ENCODE data around the gene MICAL1. TPM values are rescaled to one million over a fixed set of nuclear protein-coding genes. Genes with fewer than 3 reads are reported as not detected.

The MICAL1 gene
- total RNA-seq, 4 donors from 2014 or later: 22.0 to 45.9 (median 28.8) TPM

DNA sequence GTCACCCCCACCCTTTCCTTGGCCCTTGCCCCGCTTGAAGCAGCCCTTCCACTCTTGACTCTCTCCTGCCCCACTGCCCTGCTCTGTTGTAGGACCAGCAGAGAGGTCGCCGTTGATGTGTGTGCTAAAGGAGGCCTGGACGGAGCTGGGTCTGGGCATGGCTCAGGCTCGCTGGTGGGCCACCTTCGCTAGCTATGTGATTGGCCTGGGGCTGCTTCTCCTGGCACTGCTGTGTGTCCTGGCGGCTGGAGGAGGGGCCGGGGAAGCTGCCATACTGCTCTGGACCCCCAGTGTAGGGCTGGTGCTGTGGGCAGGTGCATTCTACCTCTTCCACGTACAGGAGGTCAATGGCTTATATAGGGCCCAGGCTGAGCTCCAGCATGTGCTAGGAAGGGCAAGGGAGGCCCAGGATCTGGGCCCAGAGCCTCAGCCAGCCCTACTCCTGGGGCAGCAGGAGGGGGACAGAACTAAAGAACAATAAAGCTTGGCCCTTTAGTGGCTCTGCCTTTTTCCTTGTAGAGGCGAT, 12.1 kb downstream of the MICAL1 start:
- 96% methylated on average over 3 of the region's 10 CpGs for WGBS
- H3K4me1 ChIP-seq: peaks cover 30% of the 10 kb centered on the region
- no peak overlapping the region for H3K4me3 ChIP-seq
- no peaks in the 10 kb centered on the region for H3K9me3 ChIP-seq
- H3K27me3 ChIP-seq: no peaks in the 10 kb centered on the region
- H3K36me3 ChIP-seq: peaks cover 51% of the 10 kb centered on the region
- H3K27ac ChIP-seq: no peak overlapping the region
- TF ChIP-seq EP300 (IDR thresholded peaks at IDR 0.05): no peak
- TF ChIP-seq POLR2AphosphoS5 (IDR thresholded peaks at IDR 0.05): no peak
- TF ChIP-seq POLR2A (IDR thresholded peaks at IDR 0.05): no peak
- TF ChIP-seq, protein P1, sequence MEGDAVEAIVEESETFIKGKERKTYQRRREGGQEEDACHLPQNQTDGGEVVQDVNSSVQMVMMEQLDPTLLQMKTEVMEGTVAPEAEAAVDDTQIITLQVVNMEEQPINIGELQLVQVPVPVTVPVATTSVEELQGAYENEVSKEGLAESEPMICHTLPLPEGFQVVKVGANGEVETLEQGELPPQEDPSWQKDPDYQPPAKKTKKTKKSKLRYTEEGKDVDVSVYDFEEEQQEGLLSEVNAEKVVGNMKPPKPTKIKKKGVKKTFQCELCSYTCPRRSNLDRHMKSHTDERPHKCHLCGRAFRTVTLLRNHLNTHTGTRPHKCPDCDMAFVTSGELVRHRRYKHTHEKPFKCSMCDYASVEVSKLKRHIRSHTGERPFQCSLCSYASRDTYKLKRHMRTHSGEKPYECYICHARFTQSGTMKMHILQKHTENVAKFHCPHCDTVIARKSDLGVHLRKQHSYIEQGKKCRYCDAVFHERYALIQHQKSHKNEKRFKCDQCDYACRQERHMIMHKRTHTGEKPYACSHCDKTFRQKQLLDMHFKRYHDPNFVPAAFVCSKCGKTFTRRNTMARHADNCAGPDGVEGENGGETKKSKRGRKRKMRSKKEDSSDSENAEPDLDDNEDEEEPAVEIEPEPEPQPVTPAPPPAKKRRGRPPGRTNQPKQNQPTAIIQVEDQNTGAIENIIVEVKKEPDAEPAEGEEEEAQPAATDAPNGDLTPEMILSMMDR (IDR thresholded peaks at IDR 0.05): no peak
- DNase-seq (ENCODE audit: low spot score in 2 of 2): no peak

DNA sequence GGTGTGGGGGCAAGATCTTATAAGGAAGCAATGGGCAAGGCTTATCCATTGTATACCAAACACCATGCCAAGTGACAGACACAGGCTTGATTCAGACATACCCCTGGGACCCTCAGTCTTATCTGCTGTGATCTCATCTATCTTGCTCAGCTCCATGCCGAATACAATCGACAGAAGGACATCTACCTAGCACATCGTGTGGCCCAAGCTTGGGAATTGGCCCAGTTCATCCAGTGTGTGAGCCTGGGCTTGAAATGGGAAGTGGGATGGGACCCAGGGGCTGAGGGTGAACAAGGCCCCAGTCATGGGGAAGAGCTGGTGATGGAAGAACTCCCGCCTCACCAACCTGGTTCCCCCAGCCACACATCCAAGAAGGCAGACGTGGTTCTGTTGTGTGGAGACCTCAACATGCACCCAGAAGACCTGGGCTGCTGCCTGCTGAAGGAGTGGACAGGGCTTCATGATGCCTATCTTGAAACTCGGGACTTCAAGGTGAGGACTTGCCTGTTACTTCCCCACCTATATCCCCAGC, 13.1 kb downstream of the MICAL1 start:
- WGBS: no CpG with 5 or more reads among the region's 6 CpGs
- Histone ChIP-seq H3K9me3 (no peaks in the 10 kb centered on the region), H3K27me3 (no peaks in the 10 kb centered on the region), H3K4me3 (no peak overlapping the region), H3K4me1 (peaks cover 30% of the 10 kb centered on the region), H3K36me3 (peaks cover 51% of the 10 kb centered on the region), H3K27ac (no peak overlapping the region)
- no peak for DNase-seq (ENCODE audit: low spot score in 2 of 2)
- TF ChIP-seq POLR2A (IDR thresholded peaks at IDR 0.05): no peak
- TF ChIP-seq, protein P1 (IDR thresholded peaks at IDR 0.05): no peak
- no peak for TF ChIP-seq POLR2AphosphoS5 (IDR thresholded peaks at IDR 0.05)
- TF ChIP-seq EP300 (IDR thresholded peaks at IDR 0.05): no peak

DNA sequence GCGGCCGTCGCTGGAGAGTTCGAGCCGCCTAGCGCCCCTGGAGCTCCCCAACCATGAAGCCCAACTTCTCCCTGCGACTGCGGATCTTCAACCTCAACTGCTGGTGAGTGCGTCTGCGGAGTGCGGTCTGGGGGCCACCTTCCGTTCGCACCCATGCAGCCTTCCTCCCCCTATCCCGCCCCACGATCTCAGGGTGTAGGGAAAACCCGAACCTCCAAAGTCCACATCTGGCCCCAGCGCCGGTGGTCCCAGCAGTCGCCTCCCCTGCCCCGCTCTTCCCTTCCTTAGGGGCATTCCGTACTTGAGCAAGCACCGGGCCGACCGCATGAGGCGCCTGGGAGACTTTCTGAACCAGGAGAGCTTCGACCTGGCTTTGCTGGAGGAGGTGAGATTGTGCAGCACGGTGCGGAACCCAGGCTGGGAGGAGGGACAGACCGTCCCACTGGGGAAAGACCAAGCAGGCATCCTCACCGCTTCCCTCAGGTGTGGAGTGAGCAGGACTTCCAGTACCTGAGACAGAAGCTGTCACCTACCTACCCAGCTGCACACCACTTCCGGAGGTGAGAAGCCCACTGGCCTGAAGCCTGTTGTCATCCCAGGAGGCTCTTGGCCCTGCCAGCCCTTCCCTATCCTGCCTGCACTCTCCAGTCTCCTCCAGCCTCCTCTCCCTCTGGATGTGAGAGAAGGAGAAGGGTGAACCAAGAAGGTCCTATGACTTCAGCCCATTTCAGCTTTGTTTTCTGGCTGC, 14.3 kb downstream of the MICAL1 start:
- DNase-seq (ENCODE audit: low spot score in 2 of 2): no peak
- peaks cover 30% of the 10 kb centered on the region for H3K4me1 ChIP-seq
- peaks cover 40% of the 10 kb centered on the region for H3K36me3 ChIP-seq
- 2% methylated on average over 23 of the region's 31 CpGs for WGBS
- peak overlapping the region; percentile 95 for H3K27ac ChIP-seq
- H3K27me3 ChIP-seq: no peaks in the 10 kb centered on the region
- TF ChIP-seq POLR2A (IDR thresholded peaks at IDR 0.05) (no peak), EP300 (IDR thresholded peaks at IDR 0.05) (no peak), POLR2AphosphoS5 (IDR thresholded peaks at IDR 0.05) (no peak)
- TF ChIP-seq, protein P1 (IDR thresholded peaks at IDR 0.05): peak in 1 of 2 donors; percentile 1
- peak overlapping the region; percentile 90 for H3K4me3 ChIP-seq
- no peaks in the 10 kb centered on the region for H3K9me3 ChIP-seq

DNA sequence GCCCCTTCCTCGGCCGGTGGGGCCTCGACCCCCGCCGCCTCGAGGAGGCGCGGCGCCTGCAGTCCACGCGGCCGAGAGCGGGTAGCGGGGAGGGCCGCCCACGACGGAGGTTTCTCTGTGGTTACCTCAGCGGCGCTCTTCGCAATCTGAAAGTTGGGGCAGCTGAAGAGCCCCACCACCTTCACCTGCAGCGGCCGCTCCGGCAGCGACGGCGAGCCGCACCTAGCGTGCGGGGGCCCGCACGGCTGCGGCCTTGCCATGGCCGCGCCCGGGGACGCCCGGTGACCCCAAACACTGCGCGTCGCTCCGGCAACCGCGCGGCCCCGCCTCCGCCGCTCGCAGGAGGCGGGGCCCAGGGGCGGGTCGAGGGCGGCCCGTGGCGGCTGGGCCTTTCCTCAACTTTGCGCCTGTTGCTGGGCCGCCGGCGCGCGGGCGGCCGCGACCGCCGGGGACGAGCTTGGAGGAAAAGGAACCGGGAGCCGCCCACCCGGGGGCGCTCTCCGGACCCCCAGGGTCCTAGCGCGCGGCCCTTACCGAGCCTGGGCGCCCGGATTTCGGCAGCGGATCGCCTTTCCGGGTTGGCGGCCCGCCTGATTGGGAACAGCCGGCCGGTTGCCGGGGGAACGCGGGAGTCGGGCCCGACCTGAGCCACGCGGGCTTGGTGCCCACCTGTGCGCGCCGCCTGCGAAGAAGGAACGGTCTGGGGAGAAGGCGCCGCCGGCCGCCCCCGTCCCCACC, 15.1 kb downstream of the MICAL1 start, which contains the start of the genes PPIL6 and SMPD2:
Gene PPIL6 (minus strand): TSS at position 298 of the 738 bp plus-strand sequence. CDS start 38 bp downstream, at position 260.
Gene SMPD2 (plus strand): TSS at position 394 of the 738 bp plus-strand sequence. CDS start 398 bp downstream, outside the sequence.
- 0% methylated on average over 23 of the region's 102 CpGs for WGBS
- H3K4me1 ChIP-seq: peaks cover 30% of the 10 kb centered on the region
- no peaks in the 10 kb centered on the region for H3K27me3 ChIP-seq
- no peaks in the 10 kb centered on the region for H3K9me3 ChIP-seq
- peak within 1 kb of the TSS; percentile 95 for H3K27ac ChIP-seq
- TF ChIP-seq EP300 (IDR thresholded peaks at IDR 0.05): no peak
- TF ChIP-seq, protein P1 (IDR thresholded peaks at IDR 0.05): peak in 1 of 2 donors; percentile 28
- peak; percentile 48 to 56 for TF ChIP-seq POLR2A (IDR thresholded peaks at IDR 0.05)
- TF ChIP-seq POLR2AphosphoS5 (IDR thresholded peaks at IDR 0.05): no peak
- peak; percentile 90 to 92 for DNase-seq (ENCODE audit: low spot score in 2 of 2)
- H3K36me3 ChIP-seq: peaks cover 33% of the 10 kb centered on the region
- peak within 1 kb of the TSS; percentile 90 for H3K4me3 ChIP-seq
